DND-41 (cell line): Measurements from ENCODE around the gene WHRN.

Experiments
- CTCF ChIP-seq: IDR thresholded peaks from 2 replicates; pipeline ENCODE4 v1.5.1; 2012; ENCODE audit warnings: borderline replicate concordance, low read length, moderate library complexity, mild to moderate bottlenecking; ENCODE audit not compliant: poor library complexity, severe bottlenecking; ENCODE audit errors: extremely low read depth
- EZH2 ChIP-seq: IDR thresholded peaks from 3 replicates; pipeline ENCODE4 v1.6.1; 2012; ENCODE audit warnings: borderline replicate concordance, low read depth, mild to moderate bottlenecking, moderate library complexity, low read length, inconsistent platforms; ENCODE audit not compliant: severe bottlenecking

GRCh38 chr9:114492991-114493390 lies 12.3 kb downstream of the WHRN start:
- TF ChIP-seq CTCF (no peak), EZH2 (no peak)
